T-helper 2 cell treated with Interferon-gamma antibody and Interleukin-4, amounts not matched to agents 100 ng/mL and 5 ng/mL, for 36 hours (primary cell): ENCODE data around the gene NF1. TPM values are rescaled to one million over a fixed set of nuclear protein-coding genes. Genes with fewer than 3 reads are reported as not detected.
"Not testable (repeated sequence)": the region's sequence is repeated elsewhere in the genome, so short reads cannot be mapped to it uniquely, and the experiment has no call there.

Source experiments
- intact Hi-C: fragments of 100-400 bp; cut with micrococcal nuclease; formaldehyde crosslinking; loops from one replicate; pipeline ENCODE4 v1.15.1; 2023
- total RNA-seq: library from RNA; stranded (reverse); gene quantifications from 2 replicates; pipeline ENCODE4 v1.2.3, GENCODE V29; 2022

Gene NF1, protein sequence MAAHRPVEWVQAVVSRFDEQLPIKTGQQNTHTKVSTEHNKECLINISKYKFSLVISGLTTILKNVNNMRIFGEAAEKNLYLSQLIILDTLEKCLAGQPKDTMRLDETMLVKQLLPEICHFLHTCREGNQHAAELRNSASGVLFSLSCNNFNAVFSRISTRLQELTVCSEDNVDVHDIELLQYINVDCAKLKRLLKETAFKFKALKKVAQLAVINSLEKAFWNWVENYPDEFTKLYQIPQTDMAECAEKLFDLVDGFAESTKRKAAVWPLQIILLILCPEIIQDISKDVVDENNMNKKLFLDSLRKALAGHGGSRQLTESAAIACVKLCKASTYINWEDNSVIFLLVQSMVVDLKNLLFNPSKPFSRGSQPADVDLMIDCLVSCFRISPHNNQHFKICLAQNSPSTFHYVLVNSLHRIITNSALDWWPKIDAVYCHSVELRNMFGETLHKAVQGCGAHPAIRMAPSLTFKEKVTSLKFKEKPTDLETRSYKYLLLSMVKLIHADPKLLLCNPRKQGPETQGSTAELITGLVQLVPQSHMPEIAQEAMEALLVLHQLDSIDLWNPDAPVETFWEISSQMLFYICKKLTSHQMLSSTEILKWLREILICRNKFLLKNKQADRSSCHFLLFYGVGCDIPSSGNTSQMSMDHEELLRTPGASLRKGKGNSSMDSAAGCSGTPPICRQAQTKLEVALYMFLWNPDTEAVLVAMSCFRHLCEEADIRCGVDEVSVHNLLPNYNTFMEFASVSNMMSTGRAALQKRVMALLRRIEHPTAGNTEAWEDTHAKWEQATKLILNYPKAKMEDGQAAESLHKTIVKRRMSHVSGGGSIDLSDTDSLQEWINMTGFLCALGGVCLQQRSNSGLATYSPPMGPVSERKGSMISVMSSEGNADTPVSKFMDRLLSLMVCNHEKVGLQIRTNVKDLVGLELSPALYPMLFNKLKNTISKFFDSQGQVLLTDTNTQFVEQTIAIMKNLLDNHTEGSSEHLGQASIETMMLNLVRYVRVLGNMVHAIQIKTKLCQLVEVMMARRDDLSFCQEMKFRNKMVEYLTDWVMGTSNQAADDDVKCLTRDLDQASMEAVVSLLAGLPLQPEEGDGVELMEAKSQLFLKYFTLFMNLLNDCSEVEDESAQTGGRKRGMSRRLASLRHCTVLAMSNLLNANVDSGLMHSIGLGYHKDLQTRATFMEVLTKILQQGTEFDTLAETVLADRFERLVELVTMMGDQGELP (N-terminal part only)
- 24.2 and 24.4 TPM in 2 replicates for total RNA-seq

- intact Hi-C loops, result no loop called here
These were observed at the start of gene NF1 for GRCh38 chr17:31094600-31095235. Gene NF1 (plus strand): TSS chr17:31094977. CDS start chr17:31095310, 333 bp downstream.

DNA sequence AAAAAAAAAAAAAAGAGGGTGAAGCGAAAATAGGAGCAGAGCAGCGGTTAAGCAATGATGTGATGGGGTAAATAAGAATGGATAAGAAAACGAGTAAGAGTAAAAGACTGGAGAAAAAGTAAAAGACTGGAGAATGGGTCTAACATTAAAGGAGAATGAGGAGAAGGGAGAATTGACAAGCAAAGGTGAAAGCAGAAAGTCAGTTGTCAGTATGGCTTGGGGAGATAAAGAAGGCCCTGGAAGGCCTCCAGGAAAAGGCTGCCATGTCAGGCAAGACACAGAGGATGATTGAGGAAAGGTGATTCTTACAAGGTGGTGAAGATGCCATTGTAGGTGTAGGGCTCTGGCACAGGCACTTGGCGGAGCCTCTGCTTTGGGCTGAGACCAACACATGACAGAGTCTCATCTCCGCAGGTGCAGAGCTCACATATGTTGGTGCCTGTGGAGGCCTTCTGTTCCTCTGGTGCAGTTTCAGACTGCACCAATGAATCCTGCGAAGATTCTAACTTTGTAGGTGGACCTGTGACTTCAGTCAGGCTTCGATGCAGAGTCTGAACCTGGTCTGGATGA lies 47.8 kb upstream of the NF1 start:
- intact Hi-C loops, result not testable (repeated sequence)

DNA sequence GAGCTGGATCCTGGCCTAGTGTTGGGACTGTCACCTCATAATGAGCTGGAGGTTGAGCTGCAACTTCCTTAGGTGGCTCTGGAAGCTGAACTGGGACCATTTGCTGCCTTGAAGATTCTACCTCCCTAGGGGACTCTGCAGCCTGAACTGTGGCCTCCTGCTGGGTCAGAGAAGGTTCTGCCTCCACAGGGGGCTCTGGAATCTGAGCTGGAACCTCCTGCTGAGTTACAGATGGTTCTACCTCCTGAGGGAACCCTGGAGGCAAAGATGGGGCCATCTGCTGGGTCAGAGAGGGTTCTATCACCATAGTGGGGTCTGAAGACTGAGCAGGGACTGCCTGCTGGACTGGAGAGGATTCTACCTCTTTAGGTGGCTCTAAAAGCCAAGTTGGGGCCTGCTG lies 46.6 kb upstream of the NF1 start:
- intact Hi-C loops, result no loop called here

- intact Hi-C loops, result no loop called here
These were observed 46.0 kb upstream of the NF1 start for GRCh38 chr17:31048780-31049179.

DNA sequence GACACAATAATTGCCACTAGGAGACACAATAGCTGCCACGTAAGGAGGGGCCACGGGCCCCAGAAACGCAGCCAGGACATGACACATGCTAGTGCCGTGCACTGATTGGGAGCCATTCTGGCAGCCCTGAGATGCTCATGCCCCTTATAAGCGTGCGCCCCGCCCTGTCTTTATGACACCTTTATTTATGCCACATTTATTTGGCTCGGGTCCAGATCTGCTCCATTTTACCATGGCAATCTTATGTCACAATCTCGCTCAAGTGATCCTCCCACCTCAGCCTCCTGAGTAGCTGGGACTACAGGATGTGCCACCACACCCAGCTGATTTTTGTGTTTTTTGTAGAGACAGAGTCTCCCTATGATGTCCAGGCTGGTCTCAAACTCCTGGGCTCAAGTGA lies 43.8 kb upstream of the NF1 start:
- intact Hi-C loops, result no loop called here

- intact Hi-C loops, result no loop called here
These were observed 43.3 kb upstream of the NF1 start for GRCh38 chr17:31051506-31051905.

- intact Hi-C loops, result no loop called here
These were observed 42.4 kb upstream of the NF1 start for GRCh38 chr17:31052187-31052889.

DNA sequence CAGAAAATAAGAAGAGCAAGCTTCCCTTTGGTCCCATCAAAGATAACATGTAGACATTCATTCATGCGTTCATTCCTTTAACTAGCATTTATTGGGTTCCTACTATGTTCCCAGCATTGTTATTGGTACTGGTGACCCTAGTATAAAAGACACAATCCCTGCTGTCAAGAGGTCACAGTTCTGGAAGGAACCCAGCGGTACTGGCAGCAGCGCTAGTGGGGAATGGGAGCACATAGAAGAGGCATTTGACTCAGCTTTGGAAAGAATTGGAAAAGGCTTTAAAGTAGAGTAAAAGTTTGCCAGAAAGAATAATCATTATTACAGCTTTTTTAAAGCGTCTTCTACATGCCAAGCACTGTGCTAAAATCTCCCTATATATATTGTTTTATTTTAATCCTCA lies 41.7 kb upstream of the NF1 start:
- intact Hi-C loops, result no loop called here

- intact Hi-C loops, result no loop called here
These were observed 40.0 kb upstream of the NF1 start for GRCh38 chr17:31054761-31055160.

- intact Hi-C loops, result no loop called here
These were observed 35.8 kb upstream of the NF1 start for GRCh38 chr17:31058976-31059375.

DNA sequence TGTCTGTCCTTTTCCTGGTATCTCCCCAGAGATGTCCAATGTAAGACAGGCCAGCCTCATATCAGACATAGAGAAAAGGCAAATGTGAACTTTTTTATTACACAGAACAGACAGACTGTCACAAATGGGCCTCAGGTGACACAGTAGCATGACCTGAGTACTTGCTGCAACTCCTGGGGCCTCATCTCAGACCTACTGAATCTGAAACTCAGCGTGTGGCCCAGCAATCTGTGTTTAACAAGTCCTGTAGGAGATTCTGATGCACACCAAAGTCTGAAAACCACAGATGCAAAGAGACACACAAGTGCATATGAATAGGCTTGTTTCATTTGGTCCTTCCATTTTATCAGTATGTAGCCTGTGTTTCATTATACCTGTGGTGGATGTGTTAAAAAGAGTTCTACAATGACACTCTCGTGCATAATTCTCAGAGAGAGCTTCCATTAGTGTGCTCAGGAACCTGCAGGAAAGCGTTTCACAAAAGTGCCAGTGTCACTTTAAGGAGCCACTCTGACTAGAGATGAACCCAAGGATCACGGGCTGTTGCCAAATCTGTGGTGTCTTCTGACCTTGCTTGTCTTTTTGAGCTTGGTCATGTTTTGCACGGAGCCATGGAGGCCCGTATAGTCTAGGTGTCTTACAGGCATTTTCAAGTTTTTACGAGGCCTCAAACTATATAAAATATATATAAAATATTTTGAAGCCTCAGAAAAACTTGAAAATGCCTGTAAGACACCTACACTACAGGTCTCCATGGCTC lies 33.8 kb upstream of the NF1 start:
- intact Hi-C loops, result no loop called here

- intact Hi-C loops, result no loop called here
These were observed 33.1 kb upstream of the NF1 start for GRCh38 chr17:31061678-31062077.

- intact Hi-C loops, result no loop called here
These were observed 32.4 kb upstream of the NF1 start for GRCh38 chr17:31062346-31062745.

GRCh38 chr17:31064707-31065106 lies 30.1 kb upstream of the NF1 start:
- intact Hi-C loops, result no loop called here

DNA sequence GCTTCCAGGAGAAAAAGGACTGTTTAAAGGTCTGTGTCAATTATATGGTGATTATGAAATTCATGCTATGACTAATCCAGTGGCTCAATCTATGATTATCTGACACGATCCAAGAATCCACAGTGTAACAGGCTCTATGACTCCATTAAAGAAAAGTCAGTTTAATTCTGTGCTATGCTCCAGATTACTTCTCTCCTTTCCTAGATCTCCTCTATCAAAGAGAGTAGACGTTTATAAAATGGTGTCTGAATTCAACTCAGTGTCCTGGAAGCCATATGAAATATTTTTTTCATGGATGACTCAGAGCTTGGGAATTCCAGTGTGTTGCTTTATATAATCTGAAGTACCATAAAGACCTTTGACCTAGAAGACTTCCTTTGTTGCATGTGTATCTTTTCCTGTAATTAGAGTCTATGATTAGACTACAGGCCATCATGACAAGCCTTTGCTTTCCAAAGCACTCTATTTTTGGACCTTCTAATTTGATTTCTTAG lies 27.0 kb upstream of the NF1 start:
- intact Hi-C loops, result no loop called here

DNA sequence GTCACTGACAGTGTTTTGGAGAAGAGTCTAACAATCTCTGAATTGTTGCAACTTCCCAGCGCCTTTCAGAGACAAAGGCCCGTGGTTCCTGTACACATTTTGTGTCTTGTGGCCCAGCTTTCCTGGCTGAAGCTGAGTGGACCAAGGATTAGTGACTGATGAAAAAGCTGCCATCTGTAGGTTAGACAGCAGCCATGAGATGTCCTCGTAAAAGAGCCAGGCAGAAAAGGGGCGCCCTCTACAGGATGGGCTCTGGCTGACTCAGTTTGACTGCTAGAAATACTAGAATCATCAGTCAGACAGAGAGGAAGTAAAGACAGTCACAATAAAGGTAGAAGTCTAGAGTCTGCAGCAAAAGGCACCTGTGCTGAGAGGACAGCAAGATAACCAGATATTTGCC lies 26.5 kb upstream of the NF1 start:
- intact Hi-C loops, result no loop called here

- intact Hi-C loops, result no loop called here
These were observed 22.6 kb upstream of the NF1 start for GRCh38 chr17:31072186-31072585.

DNA sequence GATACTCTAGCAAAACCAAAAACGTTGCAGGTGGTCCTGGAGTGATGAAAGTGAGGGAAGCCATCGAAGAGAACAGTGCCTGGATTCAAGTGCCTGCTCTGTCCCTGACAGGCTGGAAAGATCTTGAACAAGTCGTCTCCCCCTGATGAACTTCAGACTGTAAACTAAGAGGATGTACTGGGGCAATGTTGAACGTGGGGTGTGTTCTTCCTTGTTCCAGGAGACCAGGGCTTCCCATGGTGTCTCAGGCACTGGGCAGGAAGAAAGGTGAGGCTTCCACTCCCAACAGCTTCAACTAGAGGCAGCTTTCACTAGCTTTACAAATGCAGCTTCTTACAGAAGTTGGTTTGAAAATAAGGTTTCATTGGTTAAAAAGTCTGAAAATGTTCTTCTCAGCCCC lies 21.4 kb upstream of the NF1 start:
- intact Hi-C loops, result no loop called here

DNA sequence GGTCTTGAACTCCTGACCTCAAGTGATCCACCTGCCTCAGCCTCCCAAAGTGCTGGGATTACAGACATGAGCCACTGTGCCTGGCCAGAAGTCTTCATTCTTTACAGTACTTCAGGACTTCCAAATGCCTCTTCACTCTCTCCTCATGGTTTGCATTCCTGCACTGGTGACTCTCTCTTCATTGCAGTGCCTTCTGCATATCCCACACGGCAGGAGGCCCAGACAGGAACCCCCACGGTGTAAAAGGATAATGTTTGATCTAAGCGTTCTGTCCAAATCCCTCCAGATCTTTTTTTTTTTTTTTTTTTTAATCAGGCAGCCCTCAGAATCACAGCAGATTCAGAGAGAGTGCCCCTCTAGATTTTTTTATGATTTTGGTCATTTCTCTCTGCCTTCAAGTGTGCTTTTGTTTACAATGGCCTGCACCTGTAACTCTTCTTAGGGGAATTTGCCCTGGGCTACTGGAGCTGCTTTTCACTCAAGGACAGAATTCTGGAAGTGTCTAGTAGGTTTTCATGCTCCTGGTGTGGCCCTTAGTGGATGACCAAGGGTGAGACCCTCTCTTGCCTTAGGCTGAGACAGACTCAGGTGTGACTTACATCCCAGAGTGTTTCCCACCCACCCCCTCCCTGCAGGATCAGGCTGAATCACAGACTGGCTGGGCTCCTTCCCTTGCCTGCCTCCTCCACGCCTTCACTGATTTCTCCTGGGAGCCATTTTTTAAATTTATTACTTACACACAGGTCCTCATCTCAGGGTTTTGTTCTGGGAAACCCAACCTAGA lies 19.8 kb upstream of the NF1 start:
- intact Hi-C loops, result no loop called here
